H9 (cell line): ENCODE data around the gene SLC12A4. TPM values are rescaled to one million over a fixed set of nuclear protein-coding genes. Genes with fewer than 3 reads are reported as not detected.

Source experiments
- DNase-seq: peaks from one replicate; pipeline ENCODE4 v3.0.0-alpha.2; 2017
- H2AFZ ChIP-seq: one replicate; pipeline ENCODE4 v1.6.1; 2013; ENCODE audit warnings: mild to moderate bottlenecking, low read length, control low read depth, moderate library complexity
- H2AK5ac ChIP-seq: 2 replicates; pipeline ENCODE4 v1.6.1; 2013; ENCODE audit warnings: low read length, control low read depth, mixed read lengths; ENCODE audit not compliant: insufficient read length
- H2BK120ac ChIP-seq: one replicate; pipeline ENCODE4 v1.6.1; 2013; ENCODE audit warnings: low read depth, mild to moderate bottlenecking, low read length, control low read depth, inconsistent platforms; ENCODE audit not compliant: poor library complexity, severe bottlenecking
- H2BK12ac ChIP-seq: 2 replicates; pipeline ENCODE4 v1.6.1; 2013; ENCODE audit warnings: low read length, control low read depth, mixed read lengths, low read depth; ENCODE audit not compliant: insufficient read length
- H2BK15ac ChIP-seq: 2 replicates; pipeline ENCODE4 v1.6.1; 2013; ENCODE audit warnings: low read depth, low read length, control low read depth
- H2BK20ac ChIP-seq: one replicate; pipeline ENCODE4 v1.6.1; 2013; ENCODE audit warnings: low read depth, mild to moderate bottlenecking, low read length, control low read depth, inconsistent platforms; ENCODE audit not compliant: poor library complexity, severe bottlenecking
- H2BK5ac ChIP-seq: 2 replicates; pipeline ENCODE4 v1.6.1; 2013; ENCODE audit warnings: low read length, control low read depth, mixed read lengths; ENCODE audit not compliant: insufficient read length
- H3K14ac ChIP-seq: 2 replicates; pipeline ENCODE4 v1.6.1; 2013; ENCODE audit warnings: low read length, control low read depth; ENCODE audit not compliant: insufficient read depth
- H3K18ac ChIP-seq: 2 replicates; pipeline ENCODE4 v1.6.1; 2013; ENCODE audit warnings: low read depth, mild to moderate bottlenecking, mixed read lengths, low read length, control low read depth; ENCODE audit not compliant: insufficient read length
- H3K23ac ChIP-seq: 2 replicates; pipeline ENCODE4 v1.6.1; 2013; ENCODE audit warnings: low read length, control low read depth, mixed read lengths, low read depth; ENCODE audit not compliant: insufficient read length
- H3K23me2 ChIP-seq: 2 replicates; pipeline ENCODE4 v1.6.1; 2013; ENCODE audit warnings: low read depth, mild to moderate bottlenecking, mixed read lengths, low read length, control low read depth; ENCODE audit not compliant: insufficient read length, poor library complexity, severe bottlenecking
- H3K27ac ChIP-seq: 2 replicates; pipeline ENCODE4 v1.5.1; 2013; ENCODE audit warnings: low read length, control low read depth, mixed read lengths, low read depth; ENCODE audit not compliant: insufficient read length
- H3K27me3 ChIP-seq: 2 replicates; pipeline ENCODE4 v1.6.1; 2013; ENCODE audit warnings: low read length, control low read depth, inconsistent platforms; ENCODE audit not compliant: insufficient read depth
- H3K4ac ChIP-seq: 2 replicates; pipeline ENCODE4 v1.6.1; 2013; ENCODE audit warnings: low read depth, mild to moderate bottlenecking, control low read depth, inconsistent platforms, low read length, moderate library complexity
- H3K4me1 ChIP-seq: 2 replicates; pipeline ENCODE4 v1.6.1; 2013; ENCODE audit warnings: low read length, control low read depth, inconsistent platforms; ENCODE audit not compliant: insufficient read depth
- H3K4me2 ChIP-seq: 2 replicates; pipeline ENCODE4 v1.6.1; 2013; ENCODE audit warnings: low read length, control low read depth, mixed read lengths; ENCODE audit not compliant: insufficient read length, insufficient read depth
- H3K56ac ChIP-seq: 2 replicates; pipeline ENCODE4 v1.6.1; 2013; ENCODE audit warnings: low read depth, mild to moderate bottlenecking, mixed read lengths, low read length, control low read depth; ENCODE audit not compliant: insufficient read length
- H3K79me1 ChIP-seq: 2 replicates; pipeline ENCODE4 v1.6.1; 2013; ENCODE audit warnings: low read depth, mild to moderate bottlenecking, moderate library complexity, low read length, control low read depth, inconsistent platforms; ENCODE audit not compliant: insufficient read depth, poor library complexity, severe bottlenecking
- H3K79me2 ChIP-seq: 2 replicates; pipeline ENCODE4 v1.6.1; 2013; ENCODE audit warnings: low read length, control low read depth, inconsistent platforms; ENCODE audit not compliant: insufficient read depth
- H3K9ac ChIP-seq: 2 replicates; pipeline ENCODE4 v1.6.1; 2013; ENCODE audit warnings: low read length, control low read depth, mixed read lengths; ENCODE audit not compliant: insufficient read length; ENCODE audit errors: extremely low read depth
- H3K9me3 ChIP-seq: one replicate; pipeline ENCODE4 v1.6.1; 2013; ENCODE audit warnings: low read depth, low read length, inconsistent platforms; ENCODE audit not compliant: control insufficient read depth
- H3T11ph ChIP-seq: one replicate; pipeline ENCODE4 v1.6.1; 2013; ENCODE audit warnings: mild to moderate bottlenecking, low read length, control low read depth, inconsistent platforms
- H4K20me1 ChIP-seq: one replicate; pipeline ENCODE4 v1.6.1; 2013; ENCODE audit not compliant: control insufficient read depth, insufficient read length, insufficient read depth
- H4K5ac ChIP-seq: 2 replicates; pipeline ENCODE4 v1.6.1; 2013; ENCODE audit warnings: low read depth, mild to moderate bottlenecking, mixed read lengths, low read length, control low read depth; ENCODE audit not compliant: insufficient read length
- H4K8ac ChIP-seq: replicated peaks from 2 replicates; pipeline ENCODE4 v1.6.1; 2013; ENCODE audit warnings: low read length, control low read depth, mixed read lengths, low read depth; ENCODE audit not compliant: insufficient read length
- H4K91ac ChIP-seq: 2 replicates; pipeline ENCODE4 v1.6.1; 2013; ENCODE audit warnings: low read depth, mild to moderate bottlenecking, moderate library complexity, mixed read lengths, low read length, control low read depth; ENCODE audit not compliant: insufficient read length
- H3K27ac Mint-ChIP-seq, 3 experiments: 2 replicates in 2 of 3; 3 replicates in 1 of 3; pipeline ENCODE4 v1.8.0; 2020 to 2021; ENCODE audit warnings: mixed read lengths in 3 of 3, mild to moderate bottlenecking in 1 of 3, moderate library complexity in 1 of 3
- H3K27me3 Mint-ChIP-seq: 2 replicates; pipeline ENCODE4 v1.8.0; 2021; ENCODE audit warnings: low read depth, mild to moderate bottlenecking, moderate library complexity, mixed read lengths
- H3K36me3 Mint-ChIP-seq, 3 experiments: 2 replicates in 2 of 3; 3 replicates in 1 of 3; pipeline ENCODE4 v1.8.0; 2020 to 2021; ENCODE audit warnings: low read depth in 3 of 3, mixed read lengths in 3 of 3; ENCODE audit not compliant: insufficient read depth in 1 of 3
- H3K4me1 Mint-ChIP-seq, 2 experiments: 2 replicates each; pipeline ENCODE4 v1.8.0; 2020; ENCODE audit warnings: mixed read lengths in 2 of 2
- H3K4me3 Mint-ChIP-seq, 2 experiments: 2 replicates in 1 of 2; 3 replicates in 1 of 2; pipeline ENCODE4 v1.8.0; 2020 to 2021; ENCODE audit warnings: mild to moderate bottlenecking in 2 of 2, mixed read lengths in 2 of 2, moderate library complexity in 1 of 2
- H3K9me3 Mint-ChIP-seq, 2 experiments: 2 replicates in 1 of 2; 3 replicates in 1 of 2; pipeline ENCODE4 v1.8.0; 2020; ENCODE audit warnings: mild to moderate bottlenecking in 2 of 2, mixed read lengths in 2 of 2, moderate library complexity in 1 of 2
- CTCF ChIP-seq: fragments of 200-600 bp; sonication (generic); conservative IDR thresholded peaks from 3 replicates; pipeline ENCODE4 v1.8.0; 2021; ENCODE audit warnings: antibody characterized with exemption, mild to moderate bottlenecking
- WGBS: extraction: QIAGEN DNeasy Blood & Tissue Kit; methylation state at CpG from one replicate; pipeline ENCODE4 v1.1.7; 2013; ENCODE audit warnings: missing lambda C conversion rate, low lambda C conversion rate, mixed read lengths; ENCODE audit not compliant: insufficient read length; ENCODE audit errors: extremely low coverage; 5-methylcytosine and 5-hydroxymethylcytosine counted together
- total RNA-seq: library from RNA; stranded (reverse); gene quantifications from 2 replicates; pipeline ENCODE4 v1.2.1, GENCODE V29; 2021

SLC12A4 gene
- total RNA-seq, 1 experiment from 2014 or later: 46.7 TPM

- H2BK20ac ChIP-seq: no peak overlapping the region
- H3K4me2 ChIP-seq: no peak overlapping the region
- no peak overlapping the region for H2AFZ ChIP-seq
- H3T11ph ChIP-seq: no peak overlapping the region
- H3K9me3 ChIP-seq: no peaks in the 10 kb centered on the region
- H3K18ac ChIP-seq: no peak overlapping the region
- H3K27me3 ChIP-seq: no peaks in the 10 kb centered on the region
- no peak overlapping the region for H3K4ac ChIP-seq
- no peak overlapping the region for H2BK12ac ChIP-seq
- no peaks in the 10 kb centered on the region; a peak in 1 of 5 replicates for H3K9me3 Mint-ChIP-seq
- H4K5ac ChIP-seq: no peak overlapping the region
- H2BK120ac ChIP-seq: no peak overlapping the region
- no CpG with 5 or more reads among the region's 6 CpGs for WGBS
- no peak for DNase-seq
- no peak for TF ChIP-seq CTCF
- H3K23ac ChIP-seq: no peak overlapping the region
- H3K36me3 Mint-ChIP-seq: peaks cover 6 to 49% (median 24%) of the 10 kb centered on the region in 3 experiments
- H3K27ac ChIP-seq: no peak overlapping the region
- no peak overlapping the region for H2AK5ac ChIP-seq
- H2BK5ac ChIP-seq: no peak overlapping the region
- no peak overlapping the region for H4K91ac ChIP-seq
- peaks cover 34 to 39% of the 10 kb centered on the region in 2 experiments for H3K4me1 Mint-ChIP-seq
- no peak overlapping the region for H3K14ac ChIP-seq
- no peak overlapping the region for H2BK15ac ChIP-seq
- peaks cover 3% of the 10 kb centered on the region for H3K23me2 ChIP-seq
- peaks cover 3% of the 10 kb centered on the region for H4K20me1 ChIP-seq
- H3K79me1 ChIP-seq: peaks cover 4% of the 10 kb centered on the region
- peak overlapping the region in 1 of 3 experiments; percentile 53; a peak in 2 of 7 replicates for H3K27ac Mint-ChIP-seq
- no peak overlapping the region for H3K9ac ChIP-seq
- no peaks in the 10 kb centered on the region; the same call in 1 of the 2 replicates for H3K27me3 Mint-ChIP-seq
- no peak overlapping the region for H3K4me3 Mint-ChIP-seq
- peaks cover 5% of the 10 kb centered on the region; the same call in 1 of the 2 replicates for H3K4me1 ChIP-seq
- no peak overlapping the region for H4K8ac ChIP-seq
- no peak overlapping the region for H3K56ac ChIP-seq
- no peaks in the 10 kb centered on the region; the same call in 1 of the 2 replicates for H3K79me2 ChIP-seq
These were observed 3.8 kb downstream of the SLC12A4 start for GRCh38 chr16:67964477-67965131.
